Heart left ventricle (tissue), 16 donors: Measurements from ENCODE around the gene RNF144B. TPM values are rescaled to one million over a fixed set of nuclear protein-coding genes. Genes with fewer than 3 reads are reported as not detected.

ENCODE experiments used
- ATAC-seq, 4 donors: fragments of 200-7000 bp; cut with Tn5 transposase; one replicate each; pipeline ENCODE4 v1.9.1; 2020 to 2022; ENCODE audit warnings: moderate library complexity in 4 of 4, mild to moderate bottlenecking in 3 of 4, moderate number of reproducible peaks in 1 of 4
- DNase-seq, 5 donors: peaks; one replicate each; pipeline ENCODE4 v3.0.0-alpha.2; 2020
- H3K27ac ChIP-seq, 12 donors: fragments of 200-600 bp; sonication (generic) in 4 of 12; one replicate each; pipeline versions ENCODE4 v1.5.0 to v1.8.0; 2016 to 2022; ENCODE audit warnings: mild to moderate bottlenecking in 2 of 12
- H3K27me3 ChIP-seq, 9 donors: fragments of 200-600 bp; sonication (generic) in 2 of 9; one replicate each; pipeline versions ENCODE4 v1.5.1 to v1.8.0; 2016 to 2022; ENCODE audit warnings: mild to moderate bottlenecking in 3 of 9
- H3K36me3 ChIP-seq, 9 donors: fragments of 200-600 bp; sonication (generic) in 2 of 9; one replicate each; pipeline versions ENCODE4 v1.5.0 to v1.8.0; 2018 to 2022; ENCODE audit warnings: mild to moderate bottlenecking in 2 of 9
- H3K4me1 ChIP-seq, 12 donors: fragments of 200-600 bp; sonication (generic) in 4 of 12; one replicate each; pipeline versions ENCODE4 v1.5.0 to v1.8.0; 2016 to 2022; ENCODE audit warnings: mild to moderate bottlenecking in 3 of 12
- H3K4me3 ChIP-seq, 12 donors: fragments of 200-600 bp; sonication (generic) in 4 of 12; one replicate each; pipeline versions ENCODE4 v1.5.0 to v1.8.0; 2017 to 2022; ENCODE audit warnings: mild to moderate bottlenecking in 9 of 12, moderate library complexity in 4 of 12
- H3K9me3 ChIP-seq, 12 donors: fragments of 200-600 bp; sonication (generic) in 4 of 12; one replicate each; pipeline versions ENCODE4 v1.5.0 to v1.8.0; 2016 to 2022; ENCODE audit warnings: mild to moderate bottlenecking in 1 of 12
- CTCF ChIP-seq, 12 donors: fragments of 200-600 bp; sonication (generic) in 4 of 12; IDR thresholded peaks; one replicate each; pipeline versions ENCODE4 v1.5.0 to v1.8.0; 2018 to 2022; ENCODE audit warnings: antibody characterized with exemption in 12 of 12, mild to moderate bottlenecking in 5 of 12
- POLR2A ChIP-seq, 2 donors: fragments of 450-650 bp; IDR thresholded peaks; one replicate each; pipeline ENCODE4 v1.6.1; 2017; ENCODE audit warnings: antibody characterized with exemption in 2 of 2, mild to moderate bottlenecking in 2 of 2, moderate library complexity in 2 of 2
- WGBS, 4 donors: extraction: QIAGEN DNeasy Blood & Tissue Kit in 2 of 4; methylation state at CpG; one replicate each; pipeline versions ENCODE4 v1.1.5 to v1.1.7; 2013 to 2018; 5-methylcytosine and 5-hydroxymethylcytosine counted together
- intact Hi-C, 10 donors: fragments of 100-400 bp; cut with DNase I; formaldehyde crosslinking; loops; one replicate each; pipeline versions ENCODE4 v1.11.1 to v1.14.2; 2022
- polyA plus RNA-seq, 2 donors: library from polyadenylated mRNA; stranded (reverse); fragments of 200-250 nt; gene quantifications; one replicate each; pipeline ENCODE4 v1.2.3, GENCODE V29; 2013
- total RNA-seq, 9 donors: library from RNA; depleted of rRNA in 2 of 9; stranded (reverse); fragments of >200 nt in 2 of 9; fragmentation: NEBNext Ultra II Directional in 3 of 9; extraction: Animal tissue kit (Norgen Biotek cat#: 25700) in 3 of 9; gene quantifications; one replicate each; pipeline versions ENCODE4 v1.1.0 to v1.2.4, GENCODE V29; 2016 to 2023
- donor health status: ischemic (EF 13 %, LVEDD 7.1; RV severe dilation, severe dysfunction).
- donor health status: healthy with polysubstance abuse.
- donor health status: DM: no; HTN: yes; CAD: no.
- donor health status: DM: no; HTN: no; CAD: no.
- donor health status: ischemic (EF 25% LVEDD 6.9; RV normal size, moderate dysfunction).
- donor health status: ischemic (EF 25% LVEDD 5.7; RV mildly dilated, moderate dysfunction).
- donor health status: healthy.
- donor health status: DM: yes; HTN: yes; CAD: no.
- donor health status: ischemic (EF 35%, LVEDD 5.7; RV mildly dilated, moderate dysfunction).
- donor health status: nonischemic (EF 11% LVEDD 7.7; RV severe dilation, severe dysfunction).
- donor health status: DM: yes; HTN: yes; CAD: no.
- donor health status: PGD.
- donor health status: ischemic (EF 29% LVEDD 5.4; RV normal size, mild dysfunction).
- donor health status: nonischemic (EF 23%, LVEDD 6.1; RV moderate dilation, normal function).

The RNF144B gene
- total and polyA plus RNA-seq, 11 donors: 6.1 to 20.7 (median 9.6) TPM

GRCh38 chr6:18491308-18492045, 104.3 kb downstream of the RNF144B start:
- no peak for TF ChIP-seq POLR2A (IDR thresholded peaks at IDR 0.05)
- no peak for TF ChIP-seq CTCF (IDR thresholded peaks at IDR 0.05)
- H3K4me3 ChIP-seq: no peak overlapping the region
- WGBS, 4 donors: 88 to 92% (median 88%) methylated on average over 11 of the region's 11 CpGs
- no peaks in the 10 kb centered on the region for H3K27me3 ChIP-seq
- DNase-seq (no peak), ATAC-seq (no peak)
- H3K4me1 ChIP-seq: no peaks in the 10 kb centered on the region
- no peaks in the 10 kb centered on the region for H3K36me3 ChIP-seq
- H3K9me3 ChIP-seq: no peaks in the 10 kb centered on the region
- intact Hi-C loops: no loop called here
- H3K27ac ChIP-seq: no peak overlapping the region

GRCh38 chr6:18492972-18493371, 105.8 kb downstream of the RNF144B start:
- no peak overlapping the region for H3K4me3 ChIP-seq
- no peak overlapping the region for H3K27ac ChIP-seq
- H3K4me1 ChIP-seq: no peaks in the 10 kb centered on the region
- no peaks in the 10 kb centered on the region for H3K36me3 ChIP-seq
- intact Hi-C loops: no loop called here
- no peaks in the 10 kb centered on the region for H3K27me3 ChIP-seq
- ATAC-seq (no peak), DNase-seq (no peak)
- no peak for TF ChIP-seq POLR2A (IDR thresholded peaks at IDR 0.05)
- no peak for TF ChIP-seq CTCF (IDR thresholded peaks at IDR 0.05)
- no peaks in the 10 kb centered on the region for H3K9me3 ChIP-seq
- 82 to 91% (median 88%) methylated on average over 2 of the region's 2 CpGs for WGBS, 4 donors

- ATAC-seq (no peak), DNase-seq (no peak)
- intact Hi-C loops: no loop called here
- no peak for TF ChIP-seq POLR2A (IDR thresholded peaks at IDR 0.05)
- no peak for TF ChIP-seq CTCF (IDR thresholded peaks at IDR 0.05)
- no peak overlapping the region for H3K27ac ChIP-seq
- H3K27me3 ChIP-seq: no peaks in the 10 kb centered on the region
- H3K9me3 ChIP-seq: no peaks in the 10 kb centered on the region
- WGBS, 4 donors: 85 to 88% (median 87%) methylated on average over 4 of the region's 4 CpGs
- no peaks in the 10 kb centered on the region for H3K4me1 ChIP-seq
- no peak overlapping the region for H3K4me3 ChIP-seq
- H3K36me3 ChIP-seq: no peaks in the 10 kb centered on the region
Observed at GRCh38 chr6:18493382-18493891, 106.3 kb downstream of the RNF144B start.

- 44 to 59% (median 52%) methylated on average over 2 of the region's 2 CpGs for WGBS, 4 donors
- H3K9me3 ChIP-seq: no peaks in the 10 kb centered on the region
- DNase-seq (no peak), ATAC-seq (no peak)
- H3K27ac ChIP-seq: no peak overlapping the region
- H3K4me1 ChIP-seq: no peaks in the 10 kb centered on the region
- no peaks in the 10 kb centered on the region for H3K36me3 ChIP-seq
- intact Hi-C loops: no loop called here
- no peak overlapping the region for H3K4me3 ChIP-seq
- TF ChIP-seq POLR2A (IDR thresholded peaks at IDR 0.05): no peak
- TF ChIP-seq CTCF (IDR thresholded peaks at IDR 0.05): no peak
- no peaks in the 10 kb centered on the region for H3K27me3 ChIP-seq
Observed at GRCh38 chr6:18493925-18494324, 106.8 kb downstream of the RNF144B start.
